Measurements from ENCODE around the gene DPYSL3. TPM values are rescaled to one million over a fixed set of nuclear protein-coding genes. Genes with fewer than 3 reads are reported as not detected.

DPYSL3 gene
- polyA plus RNA-seq, 1 donor: 110 TPM

DNA sequence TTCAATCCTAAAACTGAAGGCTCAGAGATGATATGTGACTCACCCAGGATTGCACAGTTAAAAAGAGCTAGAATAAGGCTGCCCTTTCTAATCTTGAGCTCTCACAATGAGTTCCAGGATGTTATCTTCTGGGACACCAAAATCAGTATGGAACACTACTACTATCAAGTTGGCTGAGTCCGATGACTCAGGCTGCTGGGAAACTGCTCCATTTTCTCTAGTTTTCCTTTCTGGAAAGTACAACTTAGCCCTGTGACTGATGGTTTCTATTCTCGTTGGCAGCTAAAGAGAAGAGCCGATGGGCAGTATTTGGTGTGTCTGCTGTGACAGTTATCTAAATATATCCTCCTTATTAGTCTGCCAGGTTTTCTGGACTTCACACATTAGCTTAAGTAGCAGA lies 37.9 kb upstream of the DPYSL3 start:
- H3K4me1 ChIP-seq (ENCODE audit: control insufficient read depth, insufficient read depth, low read length): no peaks in the 10 kb centered on the region
- no peaks in the 10 kb centered on the region for H3K36me3 ChIP-seq (ENCODE audit: control insufficient read depth, insufficient read depth, low read length)
- no peaks in the 10 kb centered on the region for H3K27me3 ChIP-seq (ENCODE audit: control insufficient read depth, insufficient read depth, low read length)
- H3K27ac ChIP-seq (ENCODE audit: low read length): no peak overlapping the region
- no peaks in the 10 kb centered on the region for H3K9me3 ChIP-seq (ENCODE audit: control insufficient read depth, low read depth, low read length)
- DNase-seq: no peak
- WGBS (ENCODE audit: insufficient coverage, low lambda C conversion rate): 80% methylated on average over 1 of the region's 3 CpGs
- no peak overlapping the region for H3K4me3 ChIP-seq (ENCODE audit: low read length)

DNA sequence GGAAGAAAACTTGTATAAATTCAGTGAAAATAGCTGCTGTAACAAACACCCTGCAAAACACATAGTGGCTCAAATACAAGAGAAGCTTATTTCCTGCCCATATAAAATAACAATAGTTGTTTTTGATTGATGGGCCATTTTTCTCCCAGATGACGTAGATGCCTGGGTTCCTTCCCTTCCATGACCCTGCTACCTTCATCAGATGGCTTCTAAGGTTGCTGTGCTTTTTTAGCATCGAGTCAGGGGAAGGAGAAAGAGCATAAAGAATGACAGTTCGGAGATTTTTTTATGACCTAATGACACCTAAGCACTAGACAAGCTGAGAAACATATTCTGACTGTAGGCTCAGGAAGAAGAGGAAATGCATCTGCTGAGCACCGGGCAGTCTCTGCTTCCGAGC lies 34.7 kb upstream of the DPYSL3 start:
- WGBS (ENCODE audit: insufficient coverage, low lambda C conversion rate): 80% methylated on average over 1 of the region's 5 CpGs
- Histone ChIP-seq H3K4me3 (ENCODE audit: low read length) (no peak overlapping the region), H3K27me3 (ENCODE audit: control insufficient read depth, insufficient read depth, low read length) (no peaks in the 10 kb centered on the region), H3K4me1 (ENCODE audit: control insufficient read depth, insufficient read depth, low read length) (no peaks in the 10 kb centered on the region), H3K36me3 (ENCODE audit: control insufficient read depth, insufficient read depth, low read length) (no peaks in the 10 kb centered on the region), H3K9me3 (ENCODE audit: control insufficient read depth, low read depth, low read length) (no peaks in the 10 kb centered on the region), H3K27ac (ENCODE audit: low read length) (no peak overlapping the region)
- DNase-seq: no peak

DNA sequence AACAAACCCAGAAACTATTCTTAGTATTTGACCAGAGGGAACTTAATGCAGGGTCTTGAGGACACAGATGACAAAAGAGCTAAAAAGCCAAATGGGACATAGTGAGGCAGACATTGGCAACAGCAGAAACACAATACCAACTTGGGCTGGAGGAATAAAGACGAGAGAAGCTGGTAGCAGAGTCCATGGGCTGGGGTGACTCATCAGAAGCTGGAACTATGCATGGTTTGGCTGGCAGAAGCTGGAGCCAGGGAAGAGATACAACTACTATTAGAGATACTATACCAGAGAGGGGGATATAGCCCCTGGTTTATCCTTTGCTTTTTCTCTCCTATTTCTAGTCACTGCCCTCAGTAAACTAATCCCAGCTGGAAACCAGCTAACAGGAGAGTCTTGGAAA lies 29.2 kb upstream of the DPYSL3 start:
- Histone ChIP-seq H3K27ac (ENCODE audit: low read length) (no peak overlapping the region), H3K9me3 (ENCODE audit: control insufficient read depth, low read depth, low read length) (no peaks in the 10 kb centered on the region), H3K36me3 (ENCODE audit: control insufficient read depth, insufficient read depth, low read length) (no peaks in the 10 kb centered on the region), H3K27me3 (ENCODE audit: control insufficient read depth, insufficient read depth, low read length) (no peaks in the 10 kb centered on the region), H3K4me1 (ENCODE audit: control insufficient read depth, insufficient read depth, low read length) (no peaks in the 10 kb centered on the region), H3K4me3 (ENCODE audit: low read length) (no peak overlapping the region)
- WGBS (ENCODE audit: insufficient coverage, low lambda C conversion rate): no CpG with 5 or more reads among the region's 1 CpG
- DNase-seq: no peak

DNA sequence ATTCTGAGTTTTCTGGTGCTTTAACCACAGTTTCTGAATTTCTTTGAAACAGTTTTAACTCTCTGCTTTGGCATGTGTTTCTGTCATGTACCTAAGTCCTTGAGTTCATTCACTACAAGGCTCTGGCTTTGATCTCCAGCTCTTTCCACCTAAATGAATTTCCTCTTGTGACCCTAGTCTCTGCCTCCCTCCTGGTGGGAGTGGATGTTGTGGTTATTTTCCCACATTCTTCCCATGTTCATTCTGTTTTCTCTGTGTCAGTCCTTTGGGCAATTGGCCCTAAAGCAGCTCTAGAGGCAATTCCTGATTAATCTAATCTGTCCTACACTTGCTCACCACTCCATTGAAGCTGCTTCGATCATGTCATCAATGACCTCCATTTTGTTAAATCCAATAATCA lies 28.4 kb upstream of the DPYSL3 start:
- Histone ChIP-seq H3K27ac (ENCODE audit: low read length) (no peak overlapping the region), H3K4me1 (ENCODE audit: control insufficient read depth, insufficient read depth, low read length) (no peaks in the 10 kb centered on the region), H3K4me3 (ENCODE audit: low read length) (no peak overlapping the region), H3K9me3 (ENCODE audit: control insufficient read depth, low read depth, low read length) (no peaks in the 10 kb centered on the region), H3K36me3 (ENCODE audit: control insufficient read depth, insufficient read depth, low read length) (no peaks in the 10 kb centered on the region), H3K27me3 (ENCODE audit: control insufficient read depth, insufficient read depth, low read length) (no peaks in the 10 kb centered on the region)
- DNase-seq: no peak
- WGBS (ENCODE audit: insufficient coverage, low lambda C conversion rate): no CpG with 5 or more reads among the region's 1 CpG

DNA sequence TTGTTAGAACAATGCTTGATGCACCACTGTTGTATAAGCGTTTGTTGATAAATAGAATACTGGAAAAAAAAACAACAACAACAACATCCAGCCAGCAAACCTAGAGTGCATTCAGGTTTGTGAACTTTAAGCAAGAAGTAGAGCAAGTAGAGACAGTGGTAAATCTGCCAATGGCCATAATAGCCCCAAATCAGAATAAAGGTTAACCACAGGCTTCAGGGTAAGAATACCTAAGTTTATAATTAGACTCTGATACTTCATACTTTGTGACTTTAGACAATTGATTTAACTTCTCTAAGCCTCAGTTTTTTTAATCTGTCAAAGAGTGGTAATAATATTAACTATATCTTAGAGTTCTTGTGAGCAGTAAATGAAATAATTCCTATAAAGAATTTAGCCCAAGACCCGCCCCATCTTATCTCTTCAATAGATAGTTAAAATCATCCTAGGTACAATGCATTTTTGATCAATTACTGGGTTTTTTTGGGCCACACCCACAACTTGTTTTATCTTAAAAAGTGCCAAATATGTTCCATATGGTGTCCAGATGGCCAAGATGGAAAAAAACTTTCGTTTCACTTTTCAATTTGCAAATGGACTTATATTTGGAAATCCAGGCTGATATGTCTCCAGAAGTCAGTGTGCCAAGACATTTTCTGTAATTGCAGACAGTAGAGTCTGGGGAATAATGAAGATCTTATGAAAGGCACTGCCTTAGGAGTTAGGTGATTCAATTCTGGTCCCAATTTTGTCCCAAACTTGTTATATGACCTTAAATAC lies 24.5 kb upstream of the DPYSL3 start:
- H3K4me1 ChIP-seq (ENCODE audit: control insufficient read depth, insufficient read depth, low read length): no peaks in the 10 kb centered on the region
- DNase-seq: no peak
- no peaks in the 10 kb centered on the region for H3K9me3 ChIP-seq (ENCODE audit: control insufficient read depth, low read depth, low read length)
- H3K36me3 ChIP-seq (ENCODE audit: control insufficient read depth, insufficient read depth, low read length): no peaks in the 10 kb centered on the region
- H3K4me3 ChIP-seq (ENCODE audit: low read length): no peak overlapping the region
- H3K27me3 ChIP-seq (ENCODE audit: control insufficient read depth, insufficient read depth, low read length): peaks cover 2% of the 10 kb centered on the region
- H3K27ac ChIP-seq (ENCODE audit: low read length): no peak overlapping the region
- 77% methylated on average over 2 of the region's 3 CpGs for WGBS (ENCODE audit: insufficient coverage, low lambda C conversion rate)

DNA sequence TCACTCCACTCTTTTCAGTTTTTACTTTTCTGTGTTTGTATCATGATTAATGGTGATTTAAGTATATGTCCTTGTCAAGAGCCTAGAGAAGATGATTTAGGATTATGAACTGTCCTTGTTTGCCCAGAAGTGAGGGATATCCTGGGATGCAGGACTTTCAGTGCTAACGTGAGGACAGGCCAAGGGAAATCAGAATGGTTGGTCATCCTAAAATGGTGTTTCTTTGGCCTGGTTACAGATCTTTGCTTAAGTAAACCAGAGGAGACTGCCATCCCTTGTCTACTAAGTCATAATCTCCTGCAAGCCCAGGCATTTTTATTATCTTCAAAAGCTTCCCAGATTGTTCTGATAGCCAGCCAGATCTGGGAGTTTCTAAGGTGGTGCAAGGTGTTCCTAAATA lies 22.3 kb upstream of the DPYSL3 start:
- no peaks in the 10 kb centered on the region for H3K36me3 ChIP-seq (ENCODE audit: control insufficient read depth, insufficient read depth, low read length)
- peaks cover 2% of the 10 kb centered on the region for H3K27me3 ChIP-seq (ENCODE audit: control insufficient read depth, insufficient read depth, low read length)
- H3K4me1 ChIP-seq (ENCODE audit: control insufficient read depth, insufficient read depth, low read length): no peaks in the 10 kb centered on the region
- no peak overlapping the region for H3K27ac ChIP-seq (ENCODE audit: low read length)
- DNase-seq: no peak
- H3K9me3 ChIP-seq (ENCODE audit: control insufficient read depth, low read depth, low read length): no peaks in the 10 kb centered on the region
- WGBS (ENCODE audit: insufficient coverage, low lambda C conversion rate): no CpG with 5 or more reads among the region's 1 CpG
- H3K4me3 ChIP-seq (ENCODE audit: low read length): no peak overlapping the region

DNA sequence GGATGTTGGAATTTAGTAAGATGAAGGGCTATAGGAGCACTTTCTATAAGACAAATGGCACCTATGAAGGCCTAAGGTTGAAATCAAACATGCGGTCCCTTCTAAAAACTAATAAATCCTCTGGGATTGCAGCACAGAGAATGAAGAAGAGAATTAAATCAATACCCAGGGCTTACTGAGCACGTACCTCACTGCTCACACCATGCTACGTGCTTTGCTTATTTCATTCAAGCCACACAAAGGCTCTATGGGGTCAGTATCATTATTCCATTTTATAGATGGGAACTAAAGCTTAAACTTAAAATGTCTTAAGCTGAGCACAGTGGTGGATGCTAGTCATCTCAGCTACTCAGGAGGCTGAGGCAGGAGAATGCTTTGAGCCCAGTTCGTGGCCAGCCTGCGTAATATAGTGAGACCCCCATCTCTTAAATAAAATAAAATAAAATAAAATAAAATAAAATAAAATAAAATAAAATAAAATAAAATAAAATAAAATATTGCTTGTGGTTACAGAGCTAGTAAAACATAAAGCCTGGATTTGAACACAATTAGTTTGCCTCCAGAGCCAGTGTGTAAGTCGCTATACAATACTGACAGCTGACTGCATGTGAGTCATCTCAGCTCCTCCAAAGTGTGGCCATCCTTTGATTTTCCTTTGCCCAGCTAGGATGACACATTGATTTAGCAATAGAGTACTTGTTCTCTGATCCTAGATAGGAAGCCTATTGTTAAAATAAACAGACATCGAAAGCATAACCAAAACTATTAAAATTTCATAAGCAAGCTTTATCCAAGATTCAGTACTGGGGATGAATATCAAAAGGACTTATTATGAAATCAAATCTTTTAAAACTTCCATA lies 20.9 kb upstream of the DPYSL3 start:
- Histone ChIP-seq H3K4me3 (ENCODE audit: low read length) (no peak overlapping the region), H3K27me3 (ENCODE audit: control insufficient read depth, insufficient read depth, low read length) (peaks cover 2% of the 10 kb centered on the region), H3K4me1 (ENCODE audit: control insufficient read depth, insufficient read depth, low read length) (no peaks in the 10 kb centered on the region), H3K27ac (ENCODE audit: low read length) (no peak overlapping the region), H3K9me3 (ENCODE audit: control insufficient read depth, low read depth, low read length) (no peaks in the 10 kb centered on the region), H3K36me3 (ENCODE audit: control insufficient read depth, insufficient read depth, low read length) (no peaks in the 10 kb centered on the region)
- DNase-seq: no peak
- WGBS (ENCODE audit: insufficient coverage, low lambda C conversion rate): 100% methylated on average over 3 of the region's 7 CpGs

DNA sequence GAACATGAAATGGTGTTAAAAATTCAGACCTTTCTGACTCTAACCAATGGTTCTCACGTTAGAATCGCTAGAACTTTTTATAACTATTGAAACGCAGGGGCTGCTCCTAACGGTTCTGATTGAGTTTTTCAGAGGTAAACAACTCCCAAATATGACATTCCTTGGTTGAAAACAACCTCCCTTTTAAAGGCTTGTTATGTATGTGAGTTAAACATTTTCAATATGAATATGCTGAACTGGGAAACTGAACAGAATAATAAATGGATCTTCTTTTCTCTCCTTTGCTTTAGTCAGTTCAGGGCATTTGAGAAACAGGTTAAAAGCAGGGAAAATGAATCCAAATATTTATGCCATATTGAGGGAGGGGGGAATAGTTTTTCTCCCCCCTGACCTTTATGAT lies 13.2 kb upstream of the DPYSL3 start:
- Histone ChIP-seq H3K4me3 (ENCODE audit: low read length) (no peak overlapping the region), H3K27ac (ENCODE audit: low read length) (no peak overlapping the region), H3K9me3 (ENCODE audit: control insufficient read depth, low read depth, low read length) (no peaks in the 10 kb centered on the region), H3K4me1 (ENCODE audit: control insufficient read depth, insufficient read depth, low read length) (no peaks in the 10 kb centered on the region), H3K36me3 (ENCODE audit: control insufficient read depth, insufficient read depth, low read length) (no peaks in the 10 kb centered on the region), H3K27me3 (ENCODE audit: control insufficient read depth, insufficient read depth, low read length) (peaks cover 2% of the 10 kb centered on the region)
- 53% methylated on average over 4 of the region's 4 CpGs for WGBS (ENCODE audit: insufficient coverage, low lambda C conversion rate)
- DNase-seq: no peak

DNA sequence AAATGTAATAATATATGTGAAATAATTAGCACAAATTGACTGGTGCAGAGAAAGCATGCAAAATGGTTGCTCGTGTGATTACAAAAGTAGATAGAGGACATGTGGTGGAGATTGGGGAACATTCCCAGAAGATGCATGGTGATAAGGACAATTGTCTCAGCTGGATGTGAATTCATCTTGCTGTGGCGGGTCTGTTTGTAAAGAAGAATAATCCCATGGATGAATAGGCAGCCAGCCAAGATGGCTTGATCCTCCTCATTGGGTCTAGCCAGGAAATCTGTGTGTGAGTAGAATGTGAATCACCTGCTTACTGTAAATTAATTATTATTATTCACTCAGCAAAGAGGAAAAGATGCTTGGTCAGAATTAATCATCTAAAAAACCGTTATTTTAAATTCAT lies 12.6 kb upstream of the DPYSL3 start:
- H3K9me3 ChIP-seq (ENCODE audit: control insufficient read depth, low read depth, low read length): no peaks in the 10 kb centered on the region
- DNase-seq: no peak
- H3K27me3 ChIP-seq (ENCODE audit: control insufficient read depth, insufficient read depth, low read length): peaks cover 2% of the 10 kb centered on the region
- WGBS (ENCODE audit: insufficient coverage, low lambda C conversion rate): 83% methylated on average over 2 of the region's 3 CpGs
- H3K36me3 ChIP-seq (ENCODE audit: control insufficient read depth, insufficient read depth, low read length): no peaks in the 10 kb centered on the region
- no peaks in the 10 kb centered on the region for H3K4me1 ChIP-seq (ENCODE audit: control insufficient read depth, insufficient read depth, low read length)
- H3K27ac ChIP-seq (ENCODE audit: low read length): no peak overlapping the region
- no peak overlapping the region for H3K4me3 ChIP-seq (ENCODE audit: low read length)

DNA sequence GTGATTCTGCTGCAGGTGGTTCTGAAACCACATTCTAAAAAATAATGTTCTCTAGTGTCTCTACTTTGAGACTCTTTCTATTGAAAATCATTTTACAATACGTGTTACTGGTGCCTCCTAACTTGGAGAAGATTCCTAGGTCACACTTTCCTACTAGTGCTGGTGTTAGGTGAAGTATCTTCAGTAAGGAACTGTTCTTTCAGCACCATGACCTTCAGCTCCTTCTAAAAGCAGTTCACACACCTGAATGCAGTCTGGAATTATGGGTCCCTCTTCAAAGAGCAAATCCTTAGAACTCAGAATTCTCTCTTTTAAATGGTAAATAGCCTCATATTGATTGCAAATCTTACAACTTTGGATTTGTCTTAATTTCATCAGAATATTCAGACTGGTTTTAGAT lies 10.6 kb upstream of the DPYSL3 start:
- DNase-seq: no peak
- H3K36me3 ChIP-seq (ENCODE audit: control insufficient read depth, insufficient read depth, low read length): no peaks in the 10 kb centered on the region
- peaks cover 2% of the 10 kb centered on the region for H3K27me3 ChIP-seq (ENCODE audit: control insufficient read depth, insufficient read depth, low read length)
- H3K4me1 ChIP-seq (ENCODE audit: control insufficient read depth, insufficient read depth, low read length): no peaks in the 10 kb centered on the region
- H3K4me3 ChIP-seq (ENCODE audit: low read length): no peak overlapping the region
- no peak overlapping the region for H3K27ac ChIP-seq (ENCODE audit: low read length)
- H3K9me3 ChIP-seq (ENCODE audit: control insufficient read depth, low read depth, low read length): no peaks in the 10 kb centered on the region
- WGBS (ENCODE audit: insufficient coverage, low lambda C conversion rate): no CpG with 5 or more reads among the region's 1 CpG
